Measurements from ENCODE around the gene YPEL1. TPM values are rescaled to one million over a fixed set of nuclear protein-coding genes. Genes with fewer than 3 reads are reported as not detected.

YPEL1 gene, protein sequence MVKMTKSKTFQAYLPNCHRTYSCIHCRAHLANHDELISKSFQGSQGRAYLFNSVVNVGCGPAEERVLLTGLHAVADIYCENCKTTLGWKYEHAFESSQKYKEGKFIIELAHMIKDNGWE
- total RNA-seq (2021; fragmentation: NEBNext Ultra II Directional; extraction: Animal tissue kit (Norgen Biotek cat#: 25700)) (6.7 and 7.6 TPM in 2 replicates), polyA plus RNA-seq (2011; rRNA removed) (5.9 and 6.0 TPM in 2 replicates), polyA minus RNA-seq (2011; rRNA and poly(A)+ RNA removed) (12.7 and 20.1 TPM in 2 replicates)
- polyA plus RNA-seq (2011; cell fraction: cytosol; rRNA removed): 8.0 TPM
- polyA plus RNA-seq (2011; cell fraction: nucleus; rRNA removed): 12.7 TPM
- polyA plus RNA-seq (2012, experiment 1 of 2): 5.0 to 11.0 TPM (median 6.6 TPM) in 4 replicates
- polyA plus RNA-seq (2012, experiment 2 of 2): 3.4 TPM
- polyA plus RNA-seq (2013, experiment 1 of 2): 5.9 TPM
- 5.0 TPM for polyA plus RNA-seq (2013, experiment 2 of 2)
- polyA minus RNA-seq (2011; cell fraction: cytosol; rRNA and poly(A)+ RNA removed): 5.3 TPM
- polyA minus RNA-seq (2011; cell fraction: nucleus; rRNA and poly(A)+ RNA removed): 9.1 TPM
- long read RNA-seq, experiment 1, partial matches to known transcripts: 1 of 3 reads
- long read RNA-seq, experiment 1, other reads (novel, unspliced or antisense): 2 of 3 reads
- long read RNA-seq, experiment 2: 0 reads

DNA sequence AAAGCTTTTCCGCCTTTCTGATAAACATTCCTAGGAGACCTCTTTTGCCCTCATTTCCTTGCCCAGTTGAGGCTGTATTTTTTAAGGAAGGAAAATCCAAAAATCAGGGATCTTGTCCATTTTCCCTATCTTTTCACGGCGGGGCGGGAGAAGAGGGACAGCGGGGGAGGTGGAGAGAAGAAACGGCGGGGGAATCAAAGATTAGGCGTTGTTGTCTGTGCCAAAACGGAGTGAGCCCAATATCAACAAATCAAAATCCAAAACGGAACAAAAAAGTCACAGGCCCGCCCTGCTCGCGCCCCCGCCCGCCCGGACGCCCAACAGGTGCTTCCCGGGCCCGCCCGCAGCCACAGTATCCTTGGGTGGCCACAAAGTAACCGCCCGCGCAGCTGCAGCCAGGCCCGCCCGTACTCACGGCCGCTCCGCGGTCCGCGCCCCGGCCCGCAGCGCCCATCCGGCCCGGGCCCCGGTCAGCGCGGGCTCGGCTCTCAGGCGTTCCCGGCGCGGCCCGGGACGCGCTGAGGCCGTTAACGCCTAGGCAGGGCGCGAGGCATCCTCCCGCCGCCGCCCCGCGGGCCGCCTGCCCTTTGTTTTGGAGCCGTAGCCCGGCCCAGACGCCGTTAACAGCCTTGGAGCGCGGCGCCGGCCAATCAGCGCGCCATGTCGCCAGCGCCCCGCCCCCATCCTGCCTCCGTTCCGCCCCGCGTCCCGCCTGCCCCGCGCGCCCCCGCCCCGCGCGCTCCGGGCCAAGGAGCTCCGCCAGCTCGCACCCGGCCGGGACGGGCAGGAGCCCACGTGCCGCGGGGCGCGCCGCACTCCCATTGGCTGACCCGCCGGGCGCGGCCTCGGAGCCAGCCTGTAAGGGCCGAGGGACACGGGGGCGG is at the start of gene YPEL1:
Gene YPEL1 (minus strand): TSS at position 595 of the 884 bp plus-strand sequence. CDS start 25,050 bp downstream, outside the sequence.
- no peak within 1 kb of the TSS for H3K56ac ChIP-seq (replicated peaks; ENCODE audit: insufficient read length, low read depth, low read length)
- WGBS, 2 experiments (ENCODE audit: extremely low coverage in 1 of 2, insufficient coverage in 1 of 2, insufficient read length in 1 of 2, insufficient replicate concordance in 2 of 2, low coverage in 1 of 2, low lambda C conversion rate in 2 of 2, missing lambda C conversion rate in 1 of 2): 1% methylated on average over 45 of the region's 102 CpGs; no CpG with 5 or more reads in 1 of the 2 experiments
- H3K27me3 ChIP-seq (replicated peaks in 1 of 4; ENCODE audit: control insufficient read depth in 3 of 4, extremely low read depth in 1 of 4, insufficient read depth in 3 of 4, low read length in 3 of 4): peaks cover 0 to 15% (median 6%) of the 10 kb centered on the region in 4 experiments; a peak in 2 of 7 replicates
- no peak within 1 kb of the TSS for H2AK5ac ChIP-seq (ENCODE audit: low read depth, low read length)
- no peak for FAIRE-seq
- peak within 1 kb of the TSS; percentile 96; the same call in 1 of the 2 replicates for H4K8ac ChIP-seq (ENCODE audit: extremely low read depth, insufficient read depth, low read length)
- peak within 1 kb of the TSS; percentile 42 to 83 (median 74) for H3K9ac ChIP-seq (replicated peaks in 1 of 4; ENCODE audit: extremely low read depth in 1 of 4, low read depth in 3 of 4, low read length in 3 of 4)
- H2BK20ac ChIP-seq (ENCODE audit: low read length): no peak within 1 kb of the TSS
- H3K4me1 ChIP-seq (replicated peaks in 1 of 4; ENCODE audit: control insufficient read depth in 3 of 4, insufficient read depth in 4 of 4, low read length in 3 of 4): peaks cover 0 to 6% (median 3%) of the 10 kb centered on the region in 4 experiments; a peak in 3 of 7 replicates
- peak within 1 kb of the TSS; percentile 87; the same call in 1 of the 2 replicates for H3K27ac ChIP-seq (ENCODE audit: low read depth, low read length)
- H4K5ac ChIP-seq (ENCODE audit: insufficient read length, low read depth, low read length): peak within 1 kb of the TSS; percentile 91
- H3K23ac ChIP-seq (ENCODE audit: insufficient read length): no peak within 1 kb of the TSS
- H4K91ac ChIP-seq (replicated peaks; ENCODE audit: insufficient read length, low read length): peak within 1 kb of the TSS; percentile 89
- H3K36me3 ChIP-seq (ENCODE audit: control insufficient read depth in 2 of 4, insufficient read depth in 4 of 4, low read length in 3 of 4): no peaks in the 10 kb centered on the region
- peak; percentile 86 to 98 for DNase-seq (ENCODE audit: low read depth in 1 of 2, low spot score in 2 of 2)
- peaks cover 0 to 5% of the 10 kb centered on the region in 2 experiments for H4K20me1 ChIP-seq (replicated peaks in 1 of 2; ENCODE audit: control insufficient read depth in 1 of 2, insufficient read depth in 2 of 2, low read length in 2 of 2)
- H3K9me3 ChIP-seq (ENCODE audit: insufficient read depth in 2 of 2, low read depth in 1 of 2, low read length in 1 of 2): no peaks in the 10 kb centered on the region
- H3K14ac ChIP-seq (ENCODE audit: insufficient read length): peak within 1 kb of the TSS; percentile 40
- H3K79me1 ChIP-seq (ENCODE audit: low read depth, low read length): no peaks in the 10 kb centered on the region
- H2AFZ ChIP-seq (ENCODE audit: low read length): peak within 1 kb of the TSS; percentile 59; the same call in 1 of the 2 replicates
- H3K4me2 ChIP-seq (ENCODE audit: insufficient read depth in 1 of 2, low read depth in 2 of 2, low read length in 2 of 2): peak within 1 kb of the TSS; percentile 76 to 97
- no peak within 1 kb of the TSS for H2BK5ac ChIP-seq (ENCODE audit: low read depth, low read length)
- peak within 1 kb of the TSS; percentile 65 for H3K4ac ChIP-seq (replicated peaks; ENCODE audit: insufficient read length, low read depth, low read length)
- peaks cover 7% of the 10 kb centered on the region; the same call in 1 of the 2 replicates for H3K23me2 ChIP-seq (ENCODE audit: low read depth, low read length)
- H3K4me3 ChIP-seq (ENCODE audit: extremely low read depth in 1 of 4, insufficient read depth in 2 of 4, low read depth in 3 of 4, low read length in 4 of 4): peak within 1 kb of the TSS; percentile 58 to 76 (median 68)
- peak within 1 kb of the TSS; percentile 98 for H3K18ac ChIP-seq (ENCODE audit: extremely low read depth, low read length)
- POLR2A ChIA-PET (ENCODE audit: partially characterized antibody): interaction anchor here (0.6 to 1.8 kb wide), 16 partner anchors 9 to 217 kb away, joined by 3 to 10 read pairs (median 4); partner anchors contain the start of gene PPM1F
- H2BK120ac ChIP-seq (replicated peaks; ENCODE audit: low read depth, low read length): peak within 1 kb of the TSS; percentile 87
- CTCF ChIA-PET (ENCODE audit: partially characterized antibody): interaction anchor here (0.9 to 1.0 kb wide), 2 partner anchors 9 to 12 kb away, joined by 3 read pairs; no protein-coding TSS in a partner anchor
- H2BK15ac ChIP-seq (ENCODE audit: low read length): peak within 1 kb of the TSS; percentile 98; the same call in 1 of the 2 replicates
- no peaks in the 10 kb centered on the region for H3K79me2 ChIP-seq (ENCODE audit: control insufficient read depth in 1 of 2, insufficient read depth in 2 of 2, low read length in 2 of 2)
- H2BK12ac ChIP-seq (ENCODE audit: low read depth, low read length): peak within 1 kb of the TSS; percentile 96; the same call in 1 of the 2 replicates
- TF ChIP-seq CREB1 (IDR thresholded peaks at IDR 0.05): no peak
- no peak for TF ChIP-seq HDAC6 (IDR thresholded peaks at IDR 0.05; ENCODE audit: low read depth, low read length)
- peak; percentile 98 for TF ChIP-seq E2F6 (IDR thresholded peaks at IDR 0.05)
- TF ChIP-seq POLR2AphosphoS5 (IDR thresholded peaks at IDR 0.05; ENCODE audit: low read depth, low read length): peak; percentile 60
- peak; percentile 71 for TF ChIP-seq PHF8 (conservative IDR thresholded peaks at IDR 0.05; ENCODE audit: low read depth, low read length)
- TF ChIP-seq NRF1 (IDR thresholded peaks at IDR 0.05; ENCODE audit: low read depth, low read length): no peak
- no peak for TF ChIP-seq CBX8 (IDR thresholded peaks at IDR 0.05; ENCODE audit: borderline replicate concordance, low read depth, low read length)

All from H1 (cell line).